ENCODE results near the gene YIPF6.

DNA sequence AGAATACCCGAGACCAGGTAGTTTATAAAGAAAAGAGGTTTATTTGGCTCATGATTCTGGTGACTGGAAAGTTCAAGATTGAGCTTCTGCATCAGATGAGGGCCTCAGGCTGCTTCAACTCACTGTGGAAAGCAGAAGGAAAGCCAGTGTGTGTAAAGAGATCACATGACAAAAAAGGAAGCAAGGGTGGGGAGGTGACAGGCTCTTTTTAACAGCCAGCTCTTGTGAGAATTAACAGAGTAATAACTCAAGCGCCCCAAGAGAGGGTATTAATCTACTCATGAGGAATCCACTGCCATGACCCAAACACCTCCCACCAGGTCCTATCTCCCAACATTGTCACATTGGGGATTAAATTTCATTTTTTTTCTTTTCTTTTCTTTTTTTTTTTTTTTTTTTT lies 6.3 kb upstream of the YIPF6 start:
- TF ChIP-seq, protein P1, sequence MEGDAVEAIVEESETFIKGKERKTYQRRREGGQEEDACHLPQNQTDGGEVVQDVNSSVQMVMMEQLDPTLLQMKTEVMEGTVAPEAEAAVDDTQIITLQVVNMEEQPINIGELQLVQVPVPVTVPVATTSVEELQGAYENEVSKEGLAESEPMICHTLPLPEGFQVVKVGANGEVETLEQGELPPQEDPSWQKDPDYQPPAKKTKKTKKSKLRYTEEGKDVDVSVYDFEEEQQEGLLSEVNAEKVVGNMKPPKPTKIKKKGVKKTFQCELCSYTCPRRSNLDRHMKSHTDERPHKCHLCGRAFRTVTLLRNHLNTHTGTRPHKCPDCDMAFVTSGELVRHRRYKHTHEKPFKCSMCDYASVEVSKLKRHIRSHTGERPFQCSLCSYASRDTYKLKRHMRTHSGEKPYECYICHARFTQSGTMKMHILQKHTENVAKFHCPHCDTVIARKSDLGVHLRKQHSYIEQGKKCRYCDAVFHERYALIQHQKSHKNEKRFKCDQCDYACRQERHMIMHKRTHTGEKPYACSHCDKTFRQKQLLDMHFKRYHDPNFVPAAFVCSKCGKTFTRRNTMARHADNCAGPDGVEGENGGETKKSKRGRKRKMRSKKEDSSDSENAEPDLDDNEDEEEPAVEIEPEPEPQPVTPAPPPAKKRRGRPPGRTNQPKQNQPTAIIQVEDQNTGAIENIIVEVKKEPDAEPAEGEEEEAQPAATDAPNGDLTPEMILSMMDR (IDR thresholded peaks at IDR 0.05; ENCODE audit: borderline replicate concordance, extremely low read depth, low read length, poor library complexity, severe bottlenecking) = no peak
- no peak for TF ChIP-seq EZH2 (IDR thresholded peaks at IDR 0.05; ENCODE audit: borderline replicate concordance, low read depth, low read length, severe bottlenecking)
